Common myeloid progenitor, CD34-positive (primary cell): Measurements from ENCODE around the gene KCNB1.
A peak's percentile ranks its signal among the peaks of the same experiment; 100 is the strongest.

ENCODE experiments used
- CTCF ChIA-PET: fragments of 350-600 bp; sonication (Branson Sonifier 250); formaldehyde crosslinking; loops from one replicate; lab custom pipeline; 2021; ENCODE audit warnings: antibody characterized with exemption; lab: Charles Lee
- POLR2A ChIA-PET: fragments of 350-600 bp; sonication (Branson Sonifier 250); formaldehyde crosslinking; loops from one replicate; lab custom pipeline; 2021; ENCODE audit warnings: antibody characterized with exemption; lab: Charles Lee
- DNase-seq, 3 donors: peaks; one replicate each; pipeline versions ENCODE4 v3.0.0 to v3.0.0-alpha.2; 2013
- H3K27ac ChIP-seq, 2 experiments: 1 replicate in 1 of 2; 2 replicates in 1 of 2; pipeline ENCODE4 v1.7.0; 2013; ENCODE audit warnings: inconsistent platforms in 2 of 2, low read length in 2 of 2, mild to moderate bottlenecking in 2 of 2, low read depth in 1 of 2, moderate library complexity in 1 of 2; ENCODE audit not compliant: severe bottlenecking in 2 of 2, insufficient read depth in 1 of 2, poor library complexity in 1 of 2
- H3K27me3 ChIP-seq, 5 experiments: replicated peaks in 2 of 5; 1 replicate in 3 of 5; 2 replicates in 2 of 5; pipeline versions ENCODE4 v1.6.1 to v1.7.0; 2013; ENCODE audit warnings: low read length in 4 of 5, mild to moderate bottlenecking in 2 of 5, moderate library complexity in 2 of 5, inconsistent platforms in 1 of 5; ENCODE audit not compliant: insufficient read depth in 5 of 5, control insufficient read depth in 4 of 5
- H3K36me3 ChIP-seq, 4 experiments: 1 replicate in 2 of 4; 2 replicates in 2 of 4; pipeline versions ENCODE4 v1.6.1 to v1.7.0; 2013; ENCODE audit warnings: low read length in 3 of 4, control low read depth in 1 of 4, mild to moderate bottlenecking in 1 of 4; ENCODE audit not compliant: control insufficient read depth in 4 of 4, insufficient read depth in 4 of 4
- H3K4me1 ChIP-seq, 4 experiments: 1 replicate in 3 of 4; 2 replicates in 1 of 4; pipeline versions ENCODE4 v1.6.1 to v1.7.1; 2013; ENCODE audit warnings: low read length in 3 of 4, mild to moderate bottlenecking in 3 of 4, control low read depth in 1 of 4, inconsistent platforms in 1 of 4, moderate library complexity in 1 of 4; ENCODE audit not compliant: control insufficient read depth in 4 of 4, insufficient read depth in 4 of 4; ENCODE audit errors: control extremely low read depth in 1 of 4
- H3K4me3 ChIP-seq, 7 experiments: 1 replicate in 4 of 7; 2 replicates in 3 of 7; pipeline versions ENCODE4 v1.5.1 to v1.7.0; 2013; ENCODE audit warnings: mild to moderate bottlenecking in 7 of 7, low read length in 6 of 7, moderate library complexity in 6 of 7, inconsistent platforms in 2 of 7, low read depth in 2 of 7, control low read depth in 1 of 7; ENCODE audit not compliant: insufficient read depth in 4 of 7, control insufficient read depth in 1 of 7; ENCODE audit errors: extremely low read depth in 1 of 7
- H3K9me3 ChIP-seq, 5 experiments: 1 replicate in 4 of 5; 2 replicates in 1 of 5; pipeline versions ENCODE4 v1.6.1 to v1.7.1; 2013; ENCODE audit warnings: low read length in 4 of 5, mild to moderate bottlenecking in 2 of 5, inconsistent platforms in 1 of 5, low read depth in 1 of 5, moderate library complexity in 1 of 5; ENCODE audit not compliant: control insufficient read depth in 4 of 5, insufficient read depth in 2 of 5; ENCODE audit errors: control extremely low read depth in 1 of 5
- WGBS: methylation state at CpG from one replicate; pipeline ENCODE4 v1.1.5; 2013; ENCODE audit not compliant: insufficient coverage; 5-methylcytosine and 5-hydroxymethylcytosine counted together

The KCNB1 gene

GRCh38 chr20:49485563-49485962 lies 3.1 kb upstream of the KCNB1 start:
- Histone ChIP-seq H3K4me1 (peaks cover 0 to 16% (median 9%) of the 10 kb centered on the region in 4 experiments), H3K4me3 (no peak overlapping the region), H3K9me3 (peaks cover 0 to 5% (median 0%) of the 10 kb centered on the region in 5 experiments), H3K27me3 (peaks cover 3 to 85% (median 29%) of the 10 kb centered on the region in 5 experiments), H3K27ac (no peak overlapping the region), H3K36me3 (no peaks in the 10 kb centered on the region)
- ChIA-PET CTCF (interaction anchor here (0.9 to 3.4 kb wide), 8 partner anchors 13 to 240 kb away, joined by 3 to 15 read pairs (median 4); no protein-coding TSS in a partner anchor), POLR2A (no interaction called here)
- DNase-seq, result no peak
- 100% methylated on average over 1 of the region's 1 CpG for WGBS

- Histone ChIP-seq H3K27ac (no peak overlapping the region), H3K36me3 (no peaks in the 10 kb centered on the region), H3K27me3 (peaks cover 3 to 95% (median 25%) of the 10 kb centered on the region in 5 experiments), H3K9me3 (peaks cover 0 to 5% (median 0%) of the 10 kb centered on the region in 5 experiments), H3K4me1 (peaks cover 0 to 16% (median 9%) of the 10 kb centered on the region in 4 experiments), H3K4me3 (peak overlapping the region in 1 of 7 experiments; percentile 58)
- DNase-seq, result peak; percentile 67 to 74 (median 73)
- CTCF ChIA-PET, result interaction anchor here (0.7 to 3.4 kb wide), 17 partner anchors 8 to 162 kb away, joined by 3 to 15 read pairs (median 5); no protein-coding TSS in a partner anchor
- POLR2A ChIA-PET, result no interaction called here
- 2% methylated on average over 58 of the region's 61 CpGs for WGBS
These were observed 2.0 kb upstream of the KCNB1 start for GRCh38 chr20:49484180-49485140.

GRCh38 chr20:49483696-49484123 lies 1.2 kb upstream of the KCNB1 start:
- POLR2A ChIA-PET, result no interaction called here
- Histone ChIP-seq H3K36me3 (no peaks in the 10 kb centered on the region), H3K4me1 (peaks cover 0 to 13% (median 9%) of the 10 kb centered on the region in 4 experiments), H3K27ac (no peak overlapping the region), H3K9me3 (peaks cover 0 to 5% (median 0%) of the 10 kb centered on the region in 5 experiments), H3K27me3 (peaks cover 3 to 96% (median 25%) of the 10 kb centered on the region in 5 experiments), H3K4me3 (no peak overlapping the region)
- no peak for DNase-seq
- CTCF ChIA-PET, result interaction anchor here (1.2 to 3.4 kb wide), 10 partner anchors 8 to 155 kb away, joined by 3 to 15 read pairs (median 6); no protein-coding TSS in a partner anchor
- WGBS, result under 1% methylated on average over 35 of the region's 44 CpGs

GRCh38 chr20:49483018-49483695 lies 689 bp upstream of the KCNB1 start:
- Histone ChIP-seq H3K36me3 (no peaks in the 10 kb centered on the region), H3K9me3 (peaks cover 0 to 5% (median 0%) of the 10 kb centered on the region in 5 experiments), H3K4me1 (peaks cover 0 to 13% (median 9%) of the 10 kb centered on the region in 4 experiments), H3K4me3 (no peak overlapping the region), H3K27ac (no peak overlapping the region), H3K27me3 (peaks cover 3 to 95% (median 25%) of the 10 kb centered on the region in 5 experiments)
- ChIA-PET CTCF (interaction anchor here (1.6 to 2.6 kb wide), 4 partner anchors 15 to 154 kb away, joined by 3 to 7 read pairs (median 4); no protein-coding TSS in a partner anchor), POLR2A (no interaction called here)
- DNase-seq, result no peak
- 3% methylated on average over 5 of the region's 27 CpGs for WGBS

- ChIA-PET POLR2A (no interaction called here), CTCF (interaction anchor here (1.6 to 2.6 kb wide), 2 partner anchors 16 to 139 kb away, joined by 3 to 7 read pairs; no protein-coding TSS in a partner anchor)
- Histone ChIP-seq H3K9me3 (peaks cover 0 to 2% (median 0%) of the 10 kb centered on the region in 5 experiments), H3K4me3 (no peak overlapping the region), H3K4me1 (peaks cover 0 to 13% (median 9%) of the 10 kb centered on the region in 4 experiments), H3K27ac (no peak overlapping the region), H3K36me3 (no peaks in the 10 kb centered on the region), H3K27me3 (peaks cover 3 to 96% (median 25%) of the 10 kb centered on the region in 5 experiments)
- WGBS, result 51% methylated on average over 42 of the region's 46 CpGs
- DNase-seq, result no peak
These were observed 295 bp downstream of the KCNB1 start for GRCh38 chr20:49482173-49482572.

- Histone ChIP-seq H3K27ac (no peak overlapping the region), H3K4me3 (no peak overlapping the region), H3K27me3 (peaks cover 2 to 93% (median 19%) of the 10 kb centered on the region in 5 experiments), H3K36me3 (no peaks in the 10 kb centered on the region), H3K9me3 (peaks cover 0 to 2% (median 0%) of the 10 kb centered on the region in 5 experiments), H3K4me1 (peaks cover 0 to 13% (median 9%) of the 10 kb centered on the region in 4 experiments)
- CTCF ChIA-PET, result no interaction called here
- POLR2A ChIA-PET, result no interaction called here
- WGBS, result 100% methylated on average over 1 of the region's 3 CpGs
- DNase-seq, result no peak
These were observed 1.4 kb downstream of the KCNB1 start for GRCh38 chr20:49481116-49481515.
